Endothelial cell of umbilical vein (primary cell): ENCODE results near the gene SS18L1. TPM values are rescaled to one million over a fixed set of nuclear protein-coding genes. Genes with fewer than 3 reads are reported as not detected.
"Not testable (repeated sequence)": the region's sequence is repeated elsewhere in the genome, so short reads cannot be mapped to it uniquely, and the experiment has no call there.

Experiments
- BruUV-seq: library from RNA; stranded (reverse); fragments of 400-500 nt; replicated peaks from 2 replicates; lab custom pipeline; 2021; lab: Mats Ljungman, UMichigan
- CTCF ChIA-PET: fragments of 300-600, 350-600 bp; sonication (Branson Sonifier 250); formaldehyde crosslinking; loops from one replicate; lab custom pipeline; 2021; ENCODE audit warnings: antibody characterized with exemption, inconsistent platforms; lab: Charles Lee
- POLR2A ChIA-PET: fragments of 300-600, 350-600 bp; sonication (Branson Sonifier 250); formaldehyde crosslinking; loops from one replicate; lab custom pipeline; 2021; ENCODE audit warnings: antibody characterized with exemption, inconsistent platforms; lab: Charles Lee
- DNase-seq: peaks from one replicate; pipeline ENCODE4 v3.0.0-alpha.2; 2011; ENCODE audit warnings: low read depth, low spot score
- FAIRE-seq: peaks from 2 replicates; lab custom pipeline; 2011; peaks lifted over from hg19 to GRCh38; lab: Jason Lieb, UNC
- H2AFZ ChIP-seq: 2 replicates; pipeline ENCODE4 v1.6.0; 2012; ENCODE audit warnings: low read depth, low read length, control low read depth, inconsistent platforms
- H3K27ac ChIP-seq: 2 replicates; pipeline ENCODE4 v1.5.1; 2011; ENCODE audit warnings: low read depth, mild to moderate bottlenecking, control low read depth, low read length, moderate library complexity; ENCODE audit not compliant: insufficient read depth
- H3K27me3 ChIP-seq, 2 experiments: 2 replicates each; pipeline versions ENCODE4 v1.6.0 to v1.6.1; 2011; ENCODE audit warnings: low read length in 2 of 2, mixed read lengths in 1 of 2; ENCODE audit not compliant: control insufficient read depth in 2 of 2, insufficient read depth in 2 of 2
- H3K36me3 ChIP-seq, 2 experiments: 2 replicates in 1 of 2; 3 replicates in 1 of 2; pipeline ENCODE4 v1.5.1; 2011; ENCODE audit warnings: low read length in 2 of 2, mild to moderate bottlenecking in 1 of 2, moderate library complexity in 1 of 2; ENCODE audit not compliant: control insufficient read depth in 2 of 2, insufficient read depth in 2 of 2; ENCODE audit errors: extremely low read depth in 1 of 2
- H3K4me1 ChIP-seq: 3 replicates; pipeline ENCODE4 v1.5.1; 2011; ENCODE audit warnings: mild to moderate bottlenecking, low read length; ENCODE audit not compliant: control insufficient read depth, insufficient read depth; ENCODE audit errors: extremely low read depth
- H3K4me2 ChIP-seq: 2 replicates; pipeline ENCODE4 v1.6.1; 2011; ENCODE audit warnings: low read length, control low read depth, mixed read lengths; ENCODE audit not compliant: insufficient read depth
- H3K4me3 ChIP-seq, 3 experiments: fragments of 200-600 bp in 1 of 3; sonication (generic), shearing (Covaris generic) in 1 of 3; replicated peaks in 1 of 3; 2 replicates each; pipeline ENCODE4 v1.5.1; 2011 to 2016; ENCODE audit warnings: control low read depth in 3 of 3, low read length in 3 of 3, mild to moderate bottlenecking in 2 of 3, inconsistent platforms in 1 of 3, low read depth in 1 of 3, moderate library complexity in 1 of 3; ENCODE audit not compliant: insufficient read depth in 1 of 3
- H3K79me2 ChIP-seq: 2 replicates; pipeline ENCODE4 v1.6.0; 2012; ENCODE audit warnings: low read length, inconsistent platforms; ENCODE audit not compliant: control insufficient read depth, insufficient read depth
- H3K9ac ChIP-seq: replicated peaks from 2 replicates; pipeline ENCODE3; 2011; ENCODE audit warnings: low read length, control low read depth; ENCODE audit not compliant: insufficient read depth; ENCODE audit errors: extremely low read depth
- H3K9me1 ChIP-seq: replicated peaks from 3 replicates; pipeline ENCODE4 v1.6.0; 2011; ENCODE audit warnings: mild to moderate bottlenecking, low read length; ENCODE audit not compliant: control insufficient read depth, insufficient read depth; ENCODE audit errors: extremely low read depth
- H3K9me3 ChIP-seq: replicated peaks from 2 replicates; pipeline ENCODE4 v1.5.1; 2012; ENCODE audit warnings: low read length, inconsistent platforms; ENCODE audit not compliant: control insufficient read depth, insufficient read depth
- H4K20me1 ChIP-seq: replicated peaks from 2 replicates; pipeline ENCODE3; 2011; ENCODE audit warnings: mild to moderate bottlenecking, low read length; ENCODE audit not compliant: control insufficient read depth, insufficient read depth; ENCODE audit errors: extremely low read depth
- EZH2 ChIP-seq: IDR thresholded peaks from 2 replicates; pipeline ENCODE4 v1.6.1; 2012; ENCODE audit warnings: borderline replicate concordance, low read depth, mild to moderate bottlenecking, moderate library complexity, low read length, inconsistent platforms; ENCODE audit not compliant: severe bottlenecking
- FOS ChIP-seq: IDR thresholded peaks from 2 replicates; pipeline ENCODE4 v1.6.1; 2011; ENCODE audit warnings: mild to moderate bottlenecking, low read length, moderate library complexity, borderline replicate concordance; ENCODE audit not compliant: insufficient read depth
- GATA2 ChIP-seq: IDR thresholded peaks from 2 replicates; pipeline ENCODE4 v1.7.0; 2011; ENCODE audit warnings: low read depth, mild to moderate bottlenecking, moderate library complexity, mixed read lengths, low read length; ENCODE audit not compliant: insufficient read length, insufficient read depth
- JUN ChIP-seq: IDR thresholded peaks from 2 replicates; pipeline ENCODE4 v1.6.1; 2011; ENCODE audit warnings: borderline replicate concordance, low read depth; ENCODE audit not compliant: insufficient read length, insufficient read depth
- MYC ChIP-seq: IDR thresholded peaks from one replicate; pipeline ENCODE4 v1.6.1; 2011; ENCODE audit warnings: mild to moderate bottlenecking, low read depth, low read length
- POLR2A ChIP-seq: IDR thresholded peaks from 2 replicates; pipeline ENCODE4 v1.6.1; 2012; ENCODE audit warnings: low read depth, mild to moderate bottlenecking, control low read depth, low read length
- POLR2AphosphoS5 ChIP-seq: IDR thresholded peaks from 2 replicates; pipeline ENCODE4 v1.6.1; 2012; ENCODE audit warnings: low read depth, mild to moderate bottlenecking, control low read depth, low read length, moderate library complexity; ENCODE audit not compliant: insufficient read depth
- dilution Hi-C: fragments of 300-500 bp; cut with MboI; formaldehyde crosslinking; loops from one replicate; pipeline ENCODE4 v1.15.0; 2019; ENCODE audit warnings: low sequenced_read_pairs; ENCODE audit not compliant: extremely low pct_ligation_motif_present
- intact Hi-C: fragments of 100-400 bp; cut with micrococcal nuclease; formaldehyde crosslinking; loops from one replicate; pipeline ENCODE4 v1.10.0; 2022
- polyA plus RNA-seq, 4 experiments: library from polyadenylated mRNA; depleted of rRNA in 3 of 4; stranded (reverse) in 3 of 4; unstranded in 1 of 4; fragments of >200 nt; gene quantifications; 2 replicates each; pipeline versions ENCODE4 v1.2.1 to v1.2.3, GENCODE V29; 2011 to 2012; ENCODE audit warnings: missing spikeins in 1 of 4
- total RNA-seq: library from RNA; stranded (reverse); gene quantifications from 2 replicates; pipeline ENCODE4 v1.2.3, GENCODE V29; 2021
- TF ChIP-seq, protein P1 (sequence below), 2 donors: IDR thresholded peaks; 1 replicate in 1 of 2; 2 replicates in 1 of 2; pipeline ENCODE4 v1.5.1; 2011; ENCODE audit warnings: low read length in 2 of 2, mild to moderate bottlenecking in 2 of 2, moderate library complexity in 2 of 2, control low read depth in 1 of 2, inconsistent platforms in 1 of 2, low read depth in 1 of 2; ENCODE audit not compliant: insufficient read depth in 1 of 2; ENCODE audit errors: extremely low read depth in 1 of 2
- TF ChIP-seq, protein P2 (sequence below): IDR thresholded peaks from 2 replicates; pipeline ENCODE4 v1.6.1; 2011; ENCODE audit not compliant: insufficient read depth, insufficient read length

Gene SS18L1
- total and polyA plus RNA-seq, 2 donors (not counting 3 experiments of a cell fraction or from before 2014, with no cell fraction given), result 15.4 to 21.7 TPM

DNA sequence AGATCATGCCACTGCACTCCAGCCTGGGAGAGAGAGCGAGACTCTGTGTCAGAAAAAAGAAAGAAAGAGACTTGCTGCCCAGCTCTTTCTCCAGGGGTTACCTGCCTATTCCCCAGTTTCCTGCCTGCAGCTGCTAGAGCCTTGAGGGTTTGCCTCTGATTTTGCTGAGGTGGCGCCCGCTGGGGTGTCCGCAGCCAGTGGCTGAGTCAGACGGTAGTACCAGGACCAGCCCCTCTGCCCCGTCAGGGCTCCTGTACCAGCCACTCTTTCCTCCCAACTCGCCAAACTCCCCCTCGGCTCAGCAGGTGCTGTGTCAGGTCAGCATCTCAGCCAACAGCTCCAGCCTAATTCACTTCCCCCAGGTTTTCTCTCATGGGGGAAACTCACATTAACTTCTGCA lies 28.7 kb upstream of the SS18L1 start:
- H3K27ac ChIP-seq, result no peak overlapping the region
- ChIA-PET CTCF (interaction anchor here (1.5 kb wide), 1 partner anchor 104 kb away, joined by 4 read pairs; no protein-coding TSS in a partner anchor), POLR2A (no interaction called here)
- H3K36me3 ChIP-seq, result no peaks in the 10 kb centered on the region
- dilution Hi-C loops (no loop called here), intact Hi-C loops (no loop called here)
- no peaks in the 10 kb centered on the region for H3K9me1 ChIP-seq
- no peak overlapping the region for H2AFZ ChIP-seq
- no peak for FAIRE-seq
- no TSS peak for BruUV-seq
- H3K4me2 ChIP-seq, result no peak overlapping the region
- no peaks in the 10 kb centered on the region for H3K4me1 ChIP-seq
- TF ChIP-seq GATA2, result no peak
- TF ChIP-seq JUN, result no peak
- no peak for TF ChIP-seq FOS
- TF ChIP-seq POLR2A, result no peak
- TF ChIP-seq EZH2, result no peak
- TF ChIP-seq, protein P1, sequence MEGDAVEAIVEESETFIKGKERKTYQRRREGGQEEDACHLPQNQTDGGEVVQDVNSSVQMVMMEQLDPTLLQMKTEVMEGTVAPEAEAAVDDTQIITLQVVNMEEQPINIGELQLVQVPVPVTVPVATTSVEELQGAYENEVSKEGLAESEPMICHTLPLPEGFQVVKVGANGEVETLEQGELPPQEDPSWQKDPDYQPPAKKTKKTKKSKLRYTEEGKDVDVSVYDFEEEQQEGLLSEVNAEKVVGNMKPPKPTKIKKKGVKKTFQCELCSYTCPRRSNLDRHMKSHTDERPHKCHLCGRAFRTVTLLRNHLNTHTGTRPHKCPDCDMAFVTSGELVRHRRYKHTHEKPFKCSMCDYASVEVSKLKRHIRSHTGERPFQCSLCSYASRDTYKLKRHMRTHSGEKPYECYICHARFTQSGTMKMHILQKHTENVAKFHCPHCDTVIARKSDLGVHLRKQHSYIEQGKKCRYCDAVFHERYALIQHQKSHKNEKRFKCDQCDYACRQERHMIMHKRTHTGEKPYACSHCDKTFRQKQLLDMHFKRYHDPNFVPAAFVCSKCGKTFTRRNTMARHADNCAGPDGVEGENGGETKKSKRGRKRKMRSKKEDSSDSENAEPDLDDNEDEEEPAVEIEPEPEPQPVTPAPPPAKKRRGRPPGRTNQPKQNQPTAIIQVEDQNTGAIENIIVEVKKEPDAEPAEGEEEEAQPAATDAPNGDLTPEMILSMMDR (IDR thresholded peaks at IDR 0.05; ENCODE audit: extremely low read depth in 1 of 2, insufficient read depth in 1 of 2, low read depth in 1 of 2, low read length in 2 of 2), result no peak
- TF ChIP-seq, protein P2, sequence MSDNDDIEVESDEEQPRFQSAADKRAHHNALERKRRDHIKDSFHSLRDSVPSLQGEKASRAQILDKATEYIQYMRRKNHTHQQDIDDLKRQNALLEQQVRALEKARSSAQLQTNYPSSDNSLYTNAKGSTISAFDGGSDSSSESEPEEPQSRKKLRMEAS, result no peak
- TF ChIP-seq POLR2AphosphoS5, result no peak
- TF ChIP-seq MYC, result no peak
- H3K4me3 ChIP-seq, result no peak overlapping the region
- H3K27me3 ChIP-seq, result peaks cover 7 to 17% of the 10 kb centered on the region in 2 experiments
- no peaks in the 10 kb centered on the region for H4K20me1 ChIP-seq
- no peak for DNase-seq
- no peak overlapping the region for H3K9ac ChIP-seq
- H3K9me3 ChIP-seq, result peaks cover 2% of the 10 kb centered on the region
- H3K79me2 ChIP-seq, result no peaks in the 10 kb centered on the region

DNA sequence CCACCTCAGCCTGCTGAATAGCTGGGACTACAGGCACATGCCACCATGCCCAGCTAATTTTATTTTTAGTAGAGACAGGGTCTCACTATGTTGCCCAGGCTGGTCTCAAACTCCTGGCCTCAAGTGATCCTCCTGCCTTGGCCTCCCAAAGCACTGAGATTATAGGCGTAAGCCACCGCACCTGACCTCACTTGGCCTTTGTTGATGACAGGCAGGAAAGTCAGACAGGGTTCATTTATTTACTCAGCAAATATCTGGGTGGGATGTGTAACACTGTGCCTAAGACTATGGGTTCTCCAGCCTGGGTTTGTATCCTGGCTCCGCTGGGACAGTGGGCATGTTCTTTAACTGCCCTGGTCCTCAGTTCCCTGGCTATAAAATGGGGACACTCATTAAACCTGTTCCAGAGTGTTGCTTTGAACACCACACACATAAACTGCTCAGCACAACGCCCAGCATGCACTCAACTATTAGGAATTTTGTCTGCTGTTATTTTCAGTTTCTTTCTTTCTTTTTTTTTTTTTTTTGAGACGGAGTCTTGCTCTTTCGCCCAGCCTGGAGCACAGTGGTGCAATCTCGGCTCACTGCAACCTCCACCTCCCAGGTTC lies 27.7 kb upstream of the SS18L1 start:
- H3K9ac ChIP-seq, H3K9me3 ChIP-seq, BruUV-seq, H4K20me1 ChIP-seq, H3K4me3 ChIP-seq, H3K79me2 ChIP-seq, H3K4me2 ChIP-seq, POLR2A ChIA-PET, H2AFZ ChIP-seq, DNase-seq, dilution Hi-C loops, H3K27ac ChIP-seq, CTCF ChIA-PET, H3K36me3 ChIP-seq, H3K9me1 ChIP-seq, H3K4me1 ChIP-seq, intact Hi-C loops, FAIRE-seq: not testable (repeated sequence)
- H3K27me3 ChIP-seq, result peaks cover 9 to 17% of the 10 kb centered on the region in 2 experiments
